ENCODE data around the gene STAU1.

GRCh38 chr20:49118307-49118706 lies 69.8 kb downstream of the STAU1 start:
- TF ChIP-seq CTCF (IDR thresholded peaks at IDR 0.05) (no peak), ZFX (IDR thresholded peaks at IDR 0.05; ENCODE audit: borderline replicate concordance) (no peak)

Data from 22Rv1 (cell line).